ENCODE measurements around the gene ANXA6.

ANXA6 gene

DNA sequence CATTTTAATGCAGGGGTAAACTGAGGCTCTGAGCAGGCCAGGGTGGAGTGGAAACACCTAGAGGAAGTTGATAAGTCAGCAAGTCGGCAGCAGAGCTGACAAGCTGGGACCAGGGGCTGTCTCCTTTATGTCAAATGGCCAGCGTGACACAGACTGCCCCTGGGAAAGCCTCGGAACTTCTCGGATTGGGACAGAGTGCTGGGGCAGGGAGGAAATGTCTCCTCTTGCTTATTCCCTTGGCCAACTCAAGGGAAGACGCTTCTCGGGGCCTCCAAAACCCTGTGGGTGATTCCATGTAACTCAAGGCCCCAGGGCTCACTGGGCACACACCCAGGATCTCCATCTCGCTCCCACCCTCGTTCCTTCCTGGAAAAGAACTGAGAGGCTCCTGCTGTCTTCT lies 25.4 kb upstream of the ANXA6 start:
- no peak overlapping the region for H3K27ac ChIP-seq (replicated peaks)
- TF ChIP-seq POLR2AphosphoS5 (IDR thresholded peaks at IDR 0.05; ENCODE audit: low read depth) (no peak), GABPA (IDR thresholded peaks at IDR 0.05; ENCODE audit: low read depth) (no peak), SPI1 (IDR thresholded peaks at IDR 0.05; ENCODE audit: borderline replicate concordance, low read depth) (no peak)
- TF ChIP-seq, protein P1, sequence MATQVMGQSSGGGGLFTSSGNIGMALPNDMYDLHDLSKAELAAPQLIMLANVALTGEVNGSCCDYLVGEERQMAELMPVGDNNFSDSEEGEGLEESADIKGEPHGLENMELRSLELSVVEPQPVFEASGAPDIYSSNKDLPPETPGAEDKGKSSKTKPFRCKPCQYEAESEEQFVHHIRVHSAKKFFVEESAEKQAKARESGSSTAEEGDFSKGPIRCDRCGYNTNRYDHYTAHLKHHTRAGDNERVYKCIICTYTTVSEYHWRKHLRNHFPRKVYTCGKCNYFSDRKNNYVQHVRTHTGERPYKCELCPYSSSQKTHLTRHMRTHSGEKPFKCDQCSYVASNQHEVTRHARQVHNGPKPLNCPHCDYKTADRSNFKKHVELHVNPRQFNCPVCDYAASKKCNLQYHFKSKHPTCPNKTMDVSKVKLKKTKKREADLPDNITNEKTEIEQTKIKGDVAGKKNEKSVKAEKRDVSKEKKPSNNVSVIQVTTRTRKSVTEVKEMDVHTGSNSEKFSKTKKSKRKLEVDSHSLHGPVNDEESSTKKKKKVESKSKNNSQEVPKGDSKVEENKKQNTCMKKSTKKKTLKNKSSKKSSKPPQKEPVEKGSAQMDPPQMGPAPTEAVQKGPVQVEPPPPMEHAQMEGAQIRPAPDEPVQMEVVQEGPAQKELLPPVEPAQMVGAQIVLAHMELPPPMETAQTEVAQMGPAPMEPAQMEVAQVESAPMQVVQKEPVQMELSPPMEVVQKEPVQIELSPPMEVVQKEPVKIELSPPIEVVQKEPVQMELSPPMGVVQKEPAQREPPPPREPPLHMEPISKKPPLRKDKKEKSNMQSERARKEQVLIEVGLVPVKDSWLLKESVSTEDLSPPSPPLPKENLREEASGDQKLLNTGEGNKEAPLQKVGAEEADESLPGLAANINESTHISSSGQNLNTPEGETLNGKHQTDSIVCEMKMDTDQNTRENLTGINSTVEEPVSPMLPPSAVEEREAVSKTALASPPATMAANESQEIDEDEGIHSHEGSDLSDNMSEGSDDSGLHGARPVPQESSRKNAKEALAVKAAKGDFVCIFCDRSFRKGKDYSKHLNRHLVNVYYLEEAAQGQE (IDR thresholded peaks at IDR 0.05; ENCODE audit: insufficient replicate concordance, low read depth): no peak
- TF ChIP-seq, protein P2, sequence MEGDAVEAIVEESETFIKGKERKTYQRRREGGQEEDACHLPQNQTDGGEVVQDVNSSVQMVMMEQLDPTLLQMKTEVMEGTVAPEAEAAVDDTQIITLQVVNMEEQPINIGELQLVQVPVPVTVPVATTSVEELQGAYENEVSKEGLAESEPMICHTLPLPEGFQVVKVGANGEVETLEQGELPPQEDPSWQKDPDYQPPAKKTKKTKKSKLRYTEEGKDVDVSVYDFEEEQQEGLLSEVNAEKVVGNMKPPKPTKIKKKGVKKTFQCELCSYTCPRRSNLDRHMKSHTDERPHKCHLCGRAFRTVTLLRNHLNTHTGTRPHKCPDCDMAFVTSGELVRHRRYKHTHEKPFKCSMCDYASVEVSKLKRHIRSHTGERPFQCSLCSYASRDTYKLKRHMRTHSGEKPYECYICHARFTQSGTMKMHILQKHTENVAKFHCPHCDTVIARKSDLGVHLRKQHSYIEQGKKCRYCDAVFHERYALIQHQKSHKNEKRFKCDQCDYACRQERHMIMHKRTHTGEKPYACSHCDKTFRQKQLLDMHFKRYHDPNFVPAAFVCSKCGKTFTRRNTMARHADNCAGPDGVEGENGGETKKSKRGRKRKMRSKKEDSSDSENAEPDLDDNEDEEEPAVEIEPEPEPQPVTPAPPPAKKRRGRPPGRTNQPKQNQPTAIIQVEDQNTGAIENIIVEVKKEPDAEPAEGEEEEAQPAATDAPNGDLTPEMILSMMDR (IDR thresholded peaks at IDR 0.05; ENCODE audit: insufficient read depth, low read length): no peak

DNA sequence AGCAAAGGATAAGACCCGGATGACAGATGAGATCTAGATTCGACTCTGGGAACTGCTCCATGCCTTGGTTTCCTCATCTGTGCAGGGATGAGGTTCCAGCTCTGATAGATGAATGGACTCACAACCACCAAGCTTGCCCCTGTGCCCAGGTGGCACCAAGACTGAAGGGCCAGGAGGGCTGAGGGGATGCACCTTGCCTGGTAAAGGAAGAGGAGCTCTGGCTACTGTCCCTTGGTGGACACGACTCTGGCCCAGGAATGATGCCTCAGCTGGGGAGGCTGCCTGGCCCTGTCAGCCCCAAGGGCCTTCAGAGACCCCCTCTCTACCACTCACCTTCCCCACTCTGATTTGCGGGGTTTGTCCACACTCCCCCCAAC lies 24.9 kb upstream of the ANXA6 start:
- no peaks in the 10 kb centered on the region for H3K27me3 ChIP-seq (ENCODE audit: insufficient read depth, poor library complexity, severe bottlenecking)
- no peak overlapping the region for H3K4me3 ChIP-seq (replicated peaks; ENCODE audit: insufficient read depth, low read length)
- DNase-seq (ENCODE audit: low read depth in 1 of 2, low spot score in 1 of 2): no peak
- H3K27ac ChIP-seq (replicated peaks): no peak overlapping the region
- no peak for TF ChIP-seq SPI1 (IDR thresholded peaks at IDR 0.05; ENCODE audit: borderline replicate concordance, low read depth)
- TF ChIP-seq, protein P1 (IDR thresholded peaks at IDR 0.05; ENCODE audit: insufficient replicate concordance, low read depth): no peak
- TF ChIP-seq POLR2AphosphoS5 (IDR thresholded peaks at IDR 0.05; ENCODE audit: low read depth): no peak
- TF ChIP-seq, protein P2 (IDR thresholded peaks at IDR 0.05; ENCODE audit: insufficient read depth, low read length): no peak
- no peak for TF ChIP-seq GABPA (IDR thresholded peaks at IDR 0.05; ENCODE audit: low read depth)

More for the DNA sequence above, 25.4 kb upstream of the ANXA6 start:
- DNase-seq (ENCODE audit: low read depth in 1 of 2, low spot score in 1 of 2): no peak
- H3K4me3 ChIP-seq (replicated peaks; ENCODE audit: insufficient read depth, low read length): no peak overlapping the region
- no peaks in the 10 kb centered on the region for H3K27me3 ChIP-seq (ENCODE audit: insufficient read depth, poor library complexity, severe bottlenecking)

DNA sequence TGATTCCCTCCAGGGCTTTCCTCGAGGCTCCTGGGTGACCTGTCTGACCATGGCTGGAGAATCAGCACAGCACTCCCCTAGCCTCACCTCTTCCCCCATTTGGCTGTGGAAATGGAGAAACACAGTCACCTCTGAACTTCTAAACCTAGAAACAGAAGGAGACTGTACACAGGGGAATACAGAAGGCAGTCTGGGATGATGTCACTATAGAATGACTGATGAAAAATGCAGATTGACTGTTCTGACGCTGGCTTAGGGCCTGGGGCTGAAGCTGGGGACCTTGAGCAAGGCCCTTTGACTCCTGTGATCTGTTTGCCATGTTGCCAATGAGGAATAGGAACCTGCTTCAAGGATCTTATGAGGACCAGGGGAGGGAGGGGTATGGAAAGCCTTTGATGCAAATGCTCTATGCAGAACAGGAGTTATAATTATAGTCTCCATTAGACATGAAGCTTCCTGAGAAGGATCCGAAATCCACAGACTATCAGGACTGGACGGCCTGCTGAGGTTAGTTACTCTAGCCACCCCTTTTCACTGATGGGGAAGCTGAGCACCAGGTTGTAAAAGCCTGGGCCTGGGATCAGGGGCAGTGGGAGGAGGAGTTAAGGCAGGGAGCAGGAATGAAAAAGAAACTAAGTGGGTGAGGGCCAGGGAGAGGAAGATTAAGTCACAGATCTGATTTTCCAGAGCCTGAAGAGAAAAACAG lies 24.4 kb upstream of the ANXA6 start:
- DNase-seq (ENCODE audit: low read depth in 1 of 2, low spot score in 1 of 2): no peak
- no peak overlapping the region for H3K4me3 ChIP-seq (replicated peaks; ENCODE audit: insufficient read depth, low read length)
- no peak overlapping the region for H3K27ac ChIP-seq (replicated peaks)
- no peaks in the 10 kb centered on the region for H3K27me3 ChIP-seq (ENCODE audit: insufficient read depth, poor library complexity, severe bottlenecking)
- TF ChIP-seq SPI1 (IDR thresholded peaks at IDR 0.05; ENCODE audit: borderline replicate concordance, low read depth) (no peak), POLR2AphosphoS5 (IDR thresholded peaks at IDR 0.05; ENCODE audit: low read depth) (no peak), GABPA (IDR thresholded peaks at IDR 0.05; ENCODE audit: low read depth) (no peak)
- TF ChIP-seq, protein P2 (IDR thresholded peaks at IDR 0.05; ENCODE audit: insufficient read depth, low read length): no peak
- TF ChIP-seq, protein P1 (IDR thresholded peaks at IDR 0.05; ENCODE audit: insufficient replicate concordance, low read depth): no peak
